Memory B cell (primary cell): ENCODE data around the gene SGMS1.
A peak's percentile ranks its signal among the peaks of the same experiment; 100 is the strongest.

Experiments
- ATAC-seq: fragments of 150-1000 bp; cut with Tn5 transposase; 2 replicates; pipeline ENCODE4 v1.10.0; 2021; ENCODE audit warnings: low read depth, mild to moderate bottlenecking, moderate library complexity
- DNase-seq, 2 donors: peaks; one replicate each; pipeline ENCODE4 v3.0.0; 2022; ENCODE audit warnings: low spot score in 2 of 2
- H3K27ac Mint-ChIP-seq: one replicate; pipeline ENCODE4 v1.8.0; 2022; ENCODE audit warnings: mild to moderate bottlenecking, moderate library complexity, mixed read lengths
- H3K27me3 Mint-ChIP-seq: one replicate; pipeline ENCODE4 v1.8.0; 2022; ENCODE audit warnings: mixed read lengths
- H3K36me3 Mint-ChIP-seq: one replicate; pipeline ENCODE4 v1.8.0; 2022; ENCODE audit warnings: mild to moderate bottlenecking, mixed read lengths
- H3K4me1 Mint-ChIP-seq: one replicate; pipeline ENCODE4 v1.8.0; 2022; ENCODE audit warnings: mixed read lengths
- H3K4me3 Mint-ChIP-seq: one replicate; pipeline ENCODE4 v1.8.0; 2022; ENCODE audit warnings: mild to moderate bottlenecking, moderate library complexity, mixed read lengths
- H3K9me3 Mint-ChIP-seq: one replicate; pipeline ENCODE4 v1.8.0; 2022; ENCODE audit warnings: mixed read lengths

The SGMS1 gene

DNA sequence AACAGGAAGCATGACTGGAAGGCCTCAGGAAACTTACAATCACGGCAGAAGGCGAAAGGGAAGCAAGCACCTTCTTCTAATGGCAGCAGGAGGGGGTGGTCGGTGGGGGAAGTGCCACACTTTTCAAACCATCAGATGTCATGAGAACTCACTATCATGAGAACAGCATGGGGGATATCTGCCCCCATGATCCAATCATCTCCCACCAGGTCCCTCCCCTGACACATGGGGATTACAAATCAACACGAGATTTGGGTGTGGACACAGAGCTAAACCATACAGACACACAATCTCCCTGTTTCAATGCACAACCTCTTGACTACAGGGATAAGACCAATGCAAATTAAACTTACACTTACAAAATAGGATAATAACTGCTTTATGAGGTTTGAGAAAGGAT is 97.6 kb downstream of the SGMS1 start:
- no peak overlapping the region for H3K27ac Mint-ChIP-seq

DNA sequence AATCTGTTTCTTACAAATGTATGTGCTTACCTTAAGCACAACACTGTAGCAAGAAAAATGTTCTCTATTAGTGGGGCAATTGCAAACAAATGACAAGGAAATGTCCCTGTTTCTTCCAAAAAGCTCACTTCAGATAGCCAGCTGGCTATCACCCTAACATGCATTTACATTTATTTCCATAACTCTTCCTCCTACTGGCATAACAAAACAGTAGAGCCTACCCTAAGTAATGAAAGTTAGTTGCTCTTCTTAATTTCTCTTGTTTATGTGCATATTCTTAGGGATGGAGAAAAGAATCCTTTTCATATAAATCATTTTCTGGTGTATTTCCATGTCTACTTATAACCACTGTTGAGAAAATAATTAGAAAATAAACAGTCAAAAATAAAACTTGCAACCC is 100.4 kb downstream of the SGMS1 start:
- Mint-ChIP-seq H3K27ac (peak overlapping the region; percentile 18), H3K4me3 (no peak overlapping the region), H3K9me3 (no peaks in the 10 kb centered on the region), H3K36me3 (peaks cover 16% of the 10 kb centered on the region), H3K4me1 (peaks cover 10% of the 10 kb centered on the region), H3K27me3 (no peaks in the 10 kb centered on the region)
- DNase-seq, result no peak
- ATAC-seq, result no peak

More for the DNA sequence above, 97.6 kb downstream of the SGMS1 start:
- DNase-seq (no peak), ATAC-seq (no peak)
- Mint-ChIP-seq H3K9me3 (no peaks in the 10 kb centered on the region), H3K27me3 (no peaks in the 10 kb centered on the region), H3K4me3 (no peak overlapping the region), H3K4me1 (peaks cover 10% of the 10 kb centered on the region), H3K36me3 (peaks cover 4% of the 10 kb centered on the region)

DNA sequence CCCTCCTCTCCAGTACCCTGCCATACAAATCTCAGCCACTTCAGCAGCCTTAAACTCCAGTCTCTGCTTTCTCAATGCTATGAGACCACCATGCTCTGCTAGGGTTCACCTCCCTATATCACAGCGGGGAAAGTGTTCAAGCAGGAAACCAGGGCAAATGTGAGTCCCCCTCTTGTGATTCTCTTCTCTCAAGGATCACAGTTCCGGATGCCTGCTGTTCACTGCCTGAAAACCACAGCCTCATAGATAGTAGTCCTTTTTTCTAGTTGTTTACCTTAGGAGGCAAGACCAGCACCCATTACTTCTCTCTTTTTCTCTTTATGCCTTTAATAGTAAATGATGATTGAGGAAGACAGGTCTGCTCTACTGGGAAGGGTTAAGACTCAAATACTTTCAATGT is 100.8 kb downstream of the SGMS1 start:
- Mint-ChIP-seq H3K27ac (no peak overlapping the region), H3K36me3 (peaks cover 19% of the 10 kb centered on the region), H3K27me3 (no peaks in the 10 kb centered on the region), H3K4me3 (no peak overlapping the region), H3K9me3 (no peaks in the 10 kb centered on the region), H3K4me1 (peaks cover 10% of the 10 kb centered on the region)
- ATAC-seq, result no peak
- no peak for DNase-seq

DNA sequence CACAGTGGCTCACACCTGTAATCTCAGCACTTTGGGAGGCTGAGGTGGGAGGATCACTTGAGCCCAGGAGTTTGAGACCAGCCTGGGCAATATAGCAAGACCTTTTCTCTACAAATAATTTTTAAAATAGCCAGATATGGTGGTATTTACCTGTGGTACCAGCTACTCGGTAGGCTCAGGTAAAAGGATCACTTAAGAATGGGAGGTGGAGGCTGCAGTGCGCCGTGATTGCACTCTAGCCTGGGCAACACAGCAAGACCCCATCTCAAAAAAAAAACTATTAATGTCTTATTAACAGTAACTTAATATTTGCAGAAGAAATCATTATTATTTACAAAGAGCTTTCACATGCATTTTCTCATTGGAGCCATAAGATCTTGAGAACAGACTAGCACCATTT is 103.6 kb downstream of the SGMS1 start:
- Mint-ChIP-seq H3K27ac (no peak overlapping the region), H3K9me3 (no peaks in the 10 kb centered on the region), H3K27me3 (no peaks in the 10 kb centered on the region), H3K36me3 (peaks cover 21% of the 10 kb centered on the region), H3K4me1 (peaks cover 10% of the 10 kb centered on the region), H3K4me3 (no peak overlapping the region)
- DNase-seq (no peak), ATAC-seq (no peak)

DNA sequence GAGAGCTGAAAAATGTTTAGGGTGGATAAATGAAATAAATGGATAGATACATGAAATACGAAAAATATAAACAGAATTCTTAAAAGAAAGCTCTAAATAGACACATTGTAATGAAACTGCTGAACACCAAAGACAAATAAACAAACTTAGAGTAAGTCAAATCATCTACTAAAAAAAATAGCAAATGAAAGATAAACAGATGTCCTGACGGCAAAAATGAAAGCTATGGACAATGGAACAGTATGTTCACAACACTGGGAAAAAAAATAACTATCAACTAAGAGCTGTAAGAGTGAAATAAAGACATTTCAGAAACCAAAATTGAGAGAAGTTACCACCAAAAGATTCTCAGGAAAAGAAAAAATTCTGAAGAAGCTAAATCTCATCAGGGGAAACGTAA is 106.1 kb downstream of the SGMS1 start:
- peak overlapping the region; percentile 25 for H3K27ac Mint-ChIP-seq
- DNase-seq, result no peak

DNA sequence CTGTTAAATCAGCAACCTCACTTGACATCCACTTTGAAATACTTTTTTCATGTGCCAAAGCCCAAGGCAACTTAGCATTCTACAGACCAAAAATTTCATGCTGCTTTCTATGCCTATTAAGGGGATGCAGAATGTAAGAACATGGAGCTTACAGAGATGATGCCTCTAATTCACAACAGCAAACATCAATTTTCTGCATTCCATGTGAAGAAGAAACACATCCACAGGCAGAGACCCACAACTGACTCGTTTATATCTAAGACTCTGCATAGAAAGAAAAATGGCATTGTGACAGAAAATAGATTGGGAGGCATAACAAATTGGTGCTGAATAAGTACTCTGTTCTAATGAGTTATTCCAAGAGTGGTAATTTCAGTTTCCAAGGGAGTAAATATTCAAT is 107.6 kb downstream of the SGMS1 start:
- Mint-ChIP-seq H3K9me3 (no peaks in the 10 kb centered on the region), H3K36me3 (peaks cover 22% of the 10 kb centered on the region), H3K4me1 (peaks cover 21% of the 10 kb centered on the region), H3K27ac (no peak overlapping the region), H3K4me3 (no peak overlapping the region), H3K27me3 (no peaks in the 10 kb centered on the region)
- ATAC-seq, result no peak
- DNase-seq, result no peak

More for the DNA sequence above, 106.1 kb downstream of the SGMS1 start:
- Mint-ChIP-seq H3K9me3 (no peaks in the 10 kb centered on the region), H3K4me3 (no peak overlapping the region), H3K36me3 (peaks cover 21% of the 10 kb centered on the region), H3K27me3 (no peaks in the 10 kb centered on the region), H3K4me1 (peaks cover 9% of the 10 kb centered on the region)
- no peak for ATAC-seq

DNA sequence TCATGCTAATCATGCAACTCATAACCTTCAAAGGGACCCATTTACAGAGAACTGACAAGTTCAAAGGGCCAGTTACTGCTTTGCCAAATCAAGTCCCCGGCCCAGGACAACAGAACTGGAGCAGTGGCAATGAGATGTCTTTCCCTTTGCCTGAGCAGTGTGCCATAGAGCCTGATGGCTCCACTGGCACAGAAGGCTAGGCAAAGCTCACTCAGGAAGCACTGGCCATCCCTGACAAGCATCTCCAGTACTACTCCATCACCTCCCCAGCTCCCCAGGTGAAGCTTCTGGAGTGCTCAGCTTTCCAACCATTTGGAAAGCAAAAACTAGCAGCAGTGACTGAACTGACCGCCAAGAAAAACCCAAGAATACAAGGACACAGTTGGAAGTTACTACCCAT is 108.3 kb downstream of the SGMS1 start:
- H3K36me3 Mint-ChIP-seq, result peaks cover 23% of the 10 kb centered on the region
- H3K9me3 Mint-ChIP-seq, result no peaks in the 10 kb centered on the region
- DNase-seq (no peak), ATAC-seq (no peak)
- peaks cover 24% of the 10 kb centered on the region for H3K4me1 Mint-ChIP-seq
- no peaks in the 10 kb centered on the region for H3K27me3 Mint-ChIP-seq
- no peak overlapping the region for H3K27ac Mint-ChIP-seq
- H3K4me3 Mint-ChIP-seq, result no peak overlapping the region

DNA sequence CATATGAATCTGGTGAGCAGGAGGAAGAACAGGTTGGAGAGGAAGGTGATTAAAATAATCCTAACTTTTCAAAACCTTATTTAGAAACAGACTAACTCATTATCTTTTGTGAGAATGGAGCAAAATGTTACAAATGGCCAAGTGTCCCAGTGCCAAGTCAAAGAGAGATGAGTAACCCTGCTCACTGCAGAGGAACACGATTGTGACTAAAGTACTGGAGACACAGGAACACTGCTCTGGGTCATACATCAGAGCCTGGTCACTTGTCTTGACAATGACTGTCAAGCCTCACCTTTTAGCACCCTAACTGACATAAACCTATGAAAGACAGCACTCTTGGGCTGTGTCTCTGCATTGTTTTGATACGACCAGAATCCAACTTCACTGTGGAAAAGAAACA is 108.8 kb downstream of the SGMS1 start:
- DNase-seq (no peak), ATAC-seq (no peak)
- peaks cover 25% of the 10 kb centered on the region for H3K36me3 Mint-ChIP-seq
- H3K9me3 Mint-ChIP-seq, result no peaks in the 10 kb centered on the region
- no peak overlapping the region for H3K4me3 Mint-ChIP-seq
- no peaks in the 10 kb centered on the region for H3K27me3 Mint-ChIP-seq
- peaks cover 25% of the 10 kb centered on the region for H3K4me1 Mint-ChIP-seq
- H3K27ac Mint-ChIP-seq, result peak overlapping the region; percentile 10

DNA sequence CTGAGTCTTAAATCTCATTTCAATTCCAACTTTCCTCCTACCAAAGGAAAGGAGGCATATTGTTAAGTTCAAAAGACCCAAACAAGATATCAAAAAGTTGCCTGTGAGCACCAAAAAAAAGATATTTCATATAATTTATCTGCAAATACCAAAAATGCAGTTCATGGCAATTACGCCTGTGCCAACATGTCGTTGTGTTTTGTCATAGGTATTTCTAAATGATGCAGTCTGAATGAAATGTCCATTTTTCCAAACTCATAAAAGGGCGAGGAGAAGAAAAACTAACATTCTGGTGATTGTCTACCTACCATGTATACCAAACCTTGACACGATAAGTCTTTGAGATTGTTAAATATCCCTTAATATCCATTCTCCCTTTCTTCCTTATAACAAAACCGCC is 109.8 kb downstream of the SGMS1 start:
- H3K9me3 Mint-ChIP-seq, result no peaks in the 10 kb centered on the region
- no peaks in the 10 kb centered on the region for H3K27me3 Mint-ChIP-seq
- no peak overlapping the region for H3K4me3 Mint-ChIP-seq
- H3K27ac Mint-ChIP-seq, result no peak overlapping the region
- ATAC-seq (no peak), DNase-seq (no peak)
- peaks cover 30% of the 10 kb centered on the region for H3K4me1 Mint-ChIP-seq
- H3K36me3 Mint-ChIP-seq, result peaks cover 18% of the 10 kb centered on the region

DNA sequence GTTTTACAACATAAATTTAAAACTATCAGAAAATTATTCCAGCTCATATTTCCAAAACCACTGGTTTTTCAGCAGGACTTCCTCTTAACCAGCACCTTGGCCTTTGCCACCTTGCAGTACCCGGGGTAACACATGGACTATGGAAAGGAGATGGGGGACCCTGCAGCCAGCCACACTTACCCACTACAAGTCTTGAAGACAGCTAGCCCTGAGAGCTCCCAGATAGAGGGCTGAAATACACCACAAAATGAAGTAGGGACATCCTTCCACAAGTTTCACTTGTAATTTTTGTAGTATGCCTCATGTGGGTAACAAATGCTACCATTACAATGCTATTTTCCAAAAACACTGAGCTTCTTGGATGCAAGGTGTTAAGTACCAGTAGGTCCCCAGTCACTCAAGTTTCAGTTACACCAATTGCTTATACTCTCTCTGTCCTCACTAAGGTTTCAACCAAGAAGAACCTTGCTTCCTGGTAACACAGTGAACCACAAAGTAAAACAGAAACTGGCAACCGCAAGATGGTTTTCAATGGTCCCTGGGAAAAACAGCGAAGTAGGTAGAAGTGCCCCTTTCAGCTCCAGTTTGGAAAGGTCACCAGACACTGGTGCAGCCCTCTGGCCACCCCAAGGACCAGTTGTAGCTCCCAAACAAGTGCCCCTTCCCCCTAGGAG is 110.9 kb downstream of the SGMS1 start:
- no peaks in the 10 kb centered on the region for H3K9me3 Mint-ChIP-seq
- no peak overlapping the region for H3K27ac Mint-ChIP-seq
- peak overlapping the region; percentile 50 for H3K4me3 Mint-ChIP-seq
- H3K27me3 Mint-ChIP-seq, result no peaks in the 10 kb centered on the region
- peaks cover 34% of the 10 kb centered on the region for H3K4me1 Mint-ChIP-seq
- DNase-seq, result no peak
- peak; percentile 86 for ATAC-seq
- peaks cover 12% of the 10 kb centered on the region for H3K36me3 Mint-ChIP-seq

DNA sequence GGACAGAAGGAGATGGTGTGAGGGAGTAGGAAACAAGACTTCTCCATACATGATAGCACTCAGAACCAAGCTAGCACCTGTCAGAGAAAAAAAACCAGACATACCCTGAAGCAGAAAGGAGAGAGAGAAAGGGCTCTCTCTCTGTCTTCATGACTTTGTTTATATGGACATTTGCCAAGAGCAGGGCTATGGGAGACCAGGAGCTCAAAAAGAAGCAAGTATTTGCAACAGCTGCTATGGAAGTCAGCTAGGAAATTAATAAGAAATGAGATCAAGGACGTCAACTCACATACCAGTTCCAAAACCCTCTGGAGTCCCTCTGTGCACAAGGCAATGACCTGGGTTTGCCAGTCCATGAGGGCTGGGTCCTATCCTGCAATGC is 111.6 kb downstream of the SGMS1 start:
- no peak for ATAC-seq
- DNase-seq, result no peak
- H3K27ac Mint-ChIP-seq, result peak overlapping the region; percentile 1
- H3K4me3 Mint-ChIP-seq, result no peak overlapping the region
- no peaks in the 10 kb centered on the region for H3K27me3 Mint-ChIP-seq
- peaks cover 10% of the 10 kb centered on the region for H3K36me3 Mint-ChIP-seq
- peaks cover 34% of the 10 kb centered on the region for H3K4me1 Mint-ChIP-seq
- H3K9me3 Mint-ChIP-seq, result no peaks in the 10 kb centered on the region

DNA sequence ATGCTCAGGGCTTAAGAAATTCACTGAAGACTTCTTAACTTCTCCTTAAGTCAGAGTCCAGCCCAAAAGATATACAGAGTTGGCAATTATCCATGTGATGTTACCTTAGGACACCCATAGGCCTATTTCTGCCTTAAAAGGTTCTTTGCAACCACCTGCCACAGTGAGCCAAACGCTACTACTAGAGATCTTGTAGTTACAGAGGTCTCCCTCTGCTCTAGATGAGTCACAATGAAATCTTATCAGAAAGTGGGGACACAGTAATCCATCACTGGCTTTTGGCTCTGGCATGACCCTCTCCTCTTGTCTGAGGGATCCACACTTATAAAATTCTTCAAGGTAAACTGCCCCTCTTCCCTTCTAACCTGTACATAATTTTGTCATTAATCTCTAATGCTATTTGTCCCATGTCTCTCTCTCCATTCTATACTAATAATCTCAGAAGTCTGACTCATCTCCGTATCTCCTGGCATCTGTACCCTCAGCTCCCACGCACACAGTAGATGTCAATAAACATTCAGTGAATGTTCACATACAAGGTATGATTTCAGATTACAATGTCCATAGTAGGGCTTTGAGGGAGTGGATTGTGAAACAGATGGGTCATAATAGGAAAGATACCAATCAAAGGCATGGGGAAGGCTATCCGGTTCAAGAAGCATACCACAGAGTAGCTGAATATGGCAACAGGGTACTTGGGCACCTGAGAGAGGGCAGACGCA is 112.1 kb downstream of the SGMS1 start:
- DNase-seq, result no peak
- Mint-ChIP-seq H3K4me1 (peaks cover 35% of the 10 kb centered on the region), H3K27me3 (no peaks in the 10 kb centered on the region), H3K9me3 (no peaks in the 10 kb centered on the region), H3K36me3 (peaks cover 10% of the 10 kb centered on the region), H3K27ac (peak overlapping the region; percentile 1), H3K4me3 (no peak overlapping the region)
- no peak for ATAC-seq

DNA sequence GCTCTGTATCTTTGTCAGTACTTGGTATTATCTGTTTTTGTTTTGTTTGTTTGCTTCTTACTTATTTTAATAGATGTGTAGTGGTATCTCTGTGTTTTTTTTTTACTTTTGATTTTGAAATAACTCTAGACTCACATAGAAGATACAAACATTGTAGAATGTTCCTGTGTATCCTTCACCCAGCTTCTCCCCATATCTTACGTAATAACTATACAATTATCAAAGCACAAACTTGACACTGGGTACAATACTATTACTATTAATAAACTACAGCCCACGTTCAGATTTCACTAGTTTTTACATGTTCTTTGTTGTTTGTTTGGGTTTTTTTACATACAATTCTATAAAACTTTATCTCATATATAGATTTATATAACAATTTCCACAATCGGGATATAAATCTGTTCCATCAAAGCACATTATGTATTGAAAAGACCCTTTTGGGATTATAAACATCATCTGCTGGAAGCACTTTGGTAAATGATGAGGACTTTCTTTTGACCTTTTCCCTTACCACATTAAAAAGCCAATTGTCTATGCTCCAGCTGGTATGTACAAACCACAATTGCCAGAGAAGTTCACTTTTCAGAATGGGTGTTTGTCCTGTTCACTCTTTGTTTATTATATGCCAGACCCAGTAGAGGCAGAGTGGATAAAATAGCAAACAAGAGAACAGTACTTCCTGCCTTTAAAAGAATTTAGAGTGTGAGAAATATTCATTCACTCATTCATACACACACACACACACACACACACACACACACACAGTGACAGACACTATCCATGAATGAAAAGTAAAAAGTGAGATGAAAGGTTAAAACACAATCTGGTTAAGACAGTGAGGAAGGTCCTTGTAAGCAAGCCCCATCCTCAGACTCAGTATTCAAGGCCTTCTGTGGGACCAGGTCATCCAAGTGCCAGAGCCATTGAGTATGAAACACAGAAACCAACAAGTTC is 113.0 kb downstream of the SGMS1 start:
- no peak for DNase-seq
- ATAC-seq, result no peak
- Mint-ChIP-seq H3K36me3 (peaks cover 11% of the 10 kb centered on the region), H3K4me3 (no peak overlapping the region), H3K4me1 (peaks cover 38% of the 10 kb centered on the region), H3K9me3 (no peaks in the 10 kb centered on the region), H3K27me3 (no peaks in the 10 kb centered on the region), H3K27ac (no peak overlapping the region)
